Heart right ventricle (tissue), 16 donors: ENCODE data around the gene MED9. TPM values are rescaled to one million over a fixed set of nuclear protein-coding genes. Genes with fewer than 3 reads are reported as not detected.

Experiments used
- ATAC-seq, 8 donors: fragments of 200-7000 bp; cut with Tn5 transposase; one replicate each; pipeline ENCODE4 v1.9.1; 2020; ENCODE audit warnings: mild to moderate bottlenecking in 8 of 8, moderate library complexity in 8 of 8, moderate number of reproducible peaks in 1 of 8
- DNase-seq, 2 donors: peaks; one replicate each; pipeline ENCODE4 v3.0.0-alpha.2; 2020
- H3K27ac ChIP-seq, 10 donors: fragments of 200-600 bp; sonication (generic) in 2 of 10; one replicate each; pipeline versions ENCODE4 v1.5.0 to v1.8.0; 2020 to 2022; ENCODE audit warnings: mild to moderate bottlenecking in 3 of 10
- H3K27me3 ChIP-seq, 7 donors: fragments of 200-600 bp; one replicate each; pipeline ENCODE4 v1.8.0; 2021 to 2022; ENCODE audit warnings: mild to moderate bottlenecking in 2 of 7
- H3K36me3 ChIP-seq, 9 donors: fragments of 200-600 bp; sonication (generic) in 1 of 9; one replicate each; pipeline versions ENCODE4 v1.5.0 to v1.8.0; 2020 to 2022; ENCODE audit warnings: mild to moderate bottlenecking in 2 of 9
- H3K4me1 ChIP-seq, 9 donors: fragments of 200-600 bp; sonication (generic) in 1 of 9; one replicate each; pipeline versions ENCODE4 v1.5.0 to v1.8.0; 2020 to 2022; ENCODE audit warnings: mild to moderate bottlenecking in 4 of 9
- H3K4me3 ChIP-seq, 10 donors: fragments of 200-600 bp; sonication (generic) in 2 of 10; one replicate each; pipeline versions ENCODE4 v1.5.0 to v1.8.0; 2020 to 2022; ENCODE audit warnings: mild to moderate bottlenecking in 7 of 10, moderate library complexity in 2 of 10
- H3K9me3 ChIP-seq, 11 donors: fragments of 200-600 bp in 10 of 11; sonication (generic) in 2 of 11; one replicate each; pipeline versions ENCODE4 v1.5.0 to v1.8.0; 2013 to 2022; ENCODE audit warnings: mild to moderate bottlenecking in 2 of 11, control low read depth in 1 of 11, moderate library complexity in 1 of 11
- CTCF ChIP-seq, 9 donors: fragments of 200-600 bp; sonication (generic) in 2 of 9; IDR thresholded peaks; one replicate each; pipeline versions ENCODE4 v1.5.0 to v1.8.0; 2021 to 2022; ENCODE audit warnings: antibody characterized with exemption in 9 of 9, mild to moderate bottlenecking in 5 of 9, moderate library complexity in 1 of 9
- WGBS, 2 donors: extraction: QIAGEN DNeasy Blood & Tissue Kit; methylation state at CpG; one replicate each; pipeline ENCODE4 v1.1.7; 2013; ENCODE audit warnings: inconsistent platforms in 1 of 2; 5-methylcytosine and 5-hydroxymethylcytosine counted together
- intact Hi-C, 10 donors: fragments of 100-400 bp; cut with DNase I; formaldehyde crosslinking; loops; one replicate each; pipeline versions ENCODE4 v1.11.1 to v1.14.2; 2022
- polyA plus RNA-seq, 2 donors: library from polyadenylated mRNA; stranded (reverse); fragments of 200-250 nt; gene quantifications; one replicate each; pipeline ENCODE4 v1.2.3, GENCODE V29; 2013
- total RNA-seq, 10 donors: library from RNA; stranded (reverse); fragmentation: NEBNext Ultra II Directional in 3 of 10; extraction: Animal tissue kit (Norgen Biotek cat#: 25700) in 3 of 10; gene quantifications; one replicate each; pipeline versions ENCODE4 v1.2.1 to v1.2.4, GENCODE V29; 2021 to 2023
- donor health status: Arrhythmogenic right ventricular cardiomyopathy.
- donor health status: ischemic (EF 13 %, LVEDD 7.1; RV severe dilation, severe dysfunction).
- donor health status: healthy with polysubstance abuse.
- donor health status: DM: no; HTN: yes; CAD: no.
- donor health status: DM: no; HTN: no; CAD: no.
- donor health status: ischemic (EF 25% LVEDD 6.9; RV normal size, moderate dysfunction).
- donor health status: ischemic (EF 25% LVEDD 5.7; RV mildly dilated, moderate dysfunction).
- donor health status: healthy.
- donor health status: DM: yes; HTN: yes; CAD: no.
- donor health status: Ischemic cardiomyopathy.
- donor health status: ischemic (EF 35%, LVEDD 5.7; RV mildly dilated, moderate dysfunction).
- donor health status: nonischemic (EF 11% LVEDD 7.7; RV severe dilation, severe dysfunction).
- donor health status: DM: yes; HTN: yes; CAD: no.
- donor health status: PGD.
- donor health status: ischemic (EF 29% LVEDD 5.4; RV normal size, mild dysfunction).
- donor health status: nonischemic (EF 23%, LVEDD 6.1; RV moderate dilation, normal function).

The MED9 gene
- total and polyA plus RNA-seq, 12 donors, result 31.4 to 42.0 (median 33.6) TPM

- TF ChIP-seq CTCF (IDR thresholded peaks at IDR 0.05), result no peak
- ATAC-seq (no peak), DNase-seq (no peak)
- WGBS, 2 donors, result 80 to 89% methylated on average over 29 of the region's 29 CpGs
- H3K27me3 ChIP-seq, result no peaks in the 10 kb centered on the region
- peaks cover 4 to 8% (median 6%) of the 10 kb centered on the region in 9 donors for H3K4me1 ChIP-seq
- no peaks in the 10 kb centered on the region for H3K36me3 ChIP-seq
- no peak overlapping the region for H3K27ac ChIP-seq
- intact Hi-C loops, result no loop called here
- H3K4me3 ChIP-seq, result no peak overlapping the region
- H3K9me3 ChIP-seq, result no peaks in the 10 kb centered on the region
These were observed 35.4 kb downstream of the MED9 start for GRCh38 chr17:17511881-17512858.

- DNase-seq, result no peak
- no peaks in the 10 kb centered on the region for H3K27me3 ChIP-seq
- 97% methylated on average over 5 of the region's 5 CpGs for WGBS, 2 donors
- H3K9me3 ChIP-seq, result no peaks in the 10 kb centered on the region
- H3K27ac ChIP-seq, result no peak overlapping the region
- H3K4me3 ChIP-seq, result no peak overlapping the region
- ATAC-seq, result no peak
- no peak for TF ChIP-seq CTCF (IDR thresholded peaks at IDR 0.05)
- H3K36me3 ChIP-seq, result no peaks in the 10 kb centered on the region
- H3K4me1 ChIP-seq, result peaks cover 0 to 4% (median 0%) of the 10 kb centered on the region in 9 donors
- intact Hi-C loops, result no loop called here
These were observed 36.1 kb downstream of the MED9 start for GRCh38 chr17:17512866-17513265.

DNA sequence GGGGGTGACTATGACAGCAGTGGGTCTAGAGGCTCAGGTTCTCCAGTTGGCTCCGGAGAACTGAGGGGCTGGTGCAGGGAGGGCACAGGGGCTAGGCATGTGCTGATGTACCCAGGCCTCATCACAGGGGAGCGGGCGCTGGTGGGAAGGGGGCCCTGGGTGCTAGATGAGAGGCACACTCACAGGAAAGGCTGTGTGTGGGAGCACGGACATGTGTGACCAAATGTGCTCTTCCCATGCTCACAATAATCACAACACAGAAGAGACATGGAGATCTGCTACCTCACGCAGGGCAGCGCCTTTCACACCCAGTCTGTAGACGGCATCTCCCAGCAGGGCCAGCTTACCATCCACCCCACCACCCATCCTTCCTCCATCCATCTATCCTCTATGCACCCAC, 36.8 kb downstream of the MED9 start:
- Histone ChIP-seq H3K9me3 (no peaks in the 10 kb centered on the region), H3K36me3 (no peaks in the 10 kb centered on the region), H3K4me1 (peaks cover 0 to 4% (median 0%) of the 10 kb centered on the region in 9 donors), H3K27ac (no peak overlapping the region), H3K27me3 (no peaks in the 10 kb centered on the region), H3K4me3 (no peak overlapping the region)
- intact Hi-C loops, result no loop called here
- ATAC-seq, result no peak
- no peak for TF ChIP-seq CTCF (IDR thresholded peaks at IDR 0.05)
- no peak for DNase-seq
- WGBS, 2 donors, result 97% methylated on average over 7 of the region's 7 CpGs

- Histone ChIP-seq H3K4me1 (peaks cover 0 to 4% (median 0%) of the 10 kb centered on the region in 9 donors), H3K27me3 (no peaks in the 10 kb centered on the region), H3K9me3 (no peaks in the 10 kb centered on the region), H3K4me3 (no peak overlapping the region), H3K27ac (no peak overlapping the region), H3K36me3 (no peaks in the 10 kb centered on the region)
- DNase-seq (no peak), ATAC-seq (no peak)
- TF ChIP-seq CTCF (IDR thresholded peaks at IDR 0.05), result no peak
- 94 to 95% methylated on average over 16 of the region's 16 CpGs for WGBS, 2 donors
- intact Hi-C loops, result no loop called here
These were observed 37.7 kb downstream of the MED9 start for GRCh38 chr17:17514361-17514992.
